T47D (cell line): ENCODE results near the gene PCGF1.
"Not testable (repeated sequence)": the region's sequence is repeated elsewhere in the genome, so short reads cannot be mapped to it uniquely, and the experiment has no call there.

Experiments
- DNase-seq, 2 experiments: peaks; one replicate each; pipeline versions ENCODE4 v3.0.0 to v3.0.0-alpha.2; 2011 to 2012; ENCODE audit warnings: low read depth in 1 of 2, low spot score in 1 of 2
- JUND ChIP-seq: IDR thresholded peaks from 2 replicates; pipeline ENCODE4 v1.6.1; 2012; ENCODE audit warnings: low read depth
- in situ Hi-C: cut with HindIII; loops from 2 replicates; pipeline ENCODE4 v1.10.0; 2016; ENCODE audit warnings: low sequenced_read_pairs, low pct_unique_long_range_greater_than_20kb

Gene PCGF1

DNA sequence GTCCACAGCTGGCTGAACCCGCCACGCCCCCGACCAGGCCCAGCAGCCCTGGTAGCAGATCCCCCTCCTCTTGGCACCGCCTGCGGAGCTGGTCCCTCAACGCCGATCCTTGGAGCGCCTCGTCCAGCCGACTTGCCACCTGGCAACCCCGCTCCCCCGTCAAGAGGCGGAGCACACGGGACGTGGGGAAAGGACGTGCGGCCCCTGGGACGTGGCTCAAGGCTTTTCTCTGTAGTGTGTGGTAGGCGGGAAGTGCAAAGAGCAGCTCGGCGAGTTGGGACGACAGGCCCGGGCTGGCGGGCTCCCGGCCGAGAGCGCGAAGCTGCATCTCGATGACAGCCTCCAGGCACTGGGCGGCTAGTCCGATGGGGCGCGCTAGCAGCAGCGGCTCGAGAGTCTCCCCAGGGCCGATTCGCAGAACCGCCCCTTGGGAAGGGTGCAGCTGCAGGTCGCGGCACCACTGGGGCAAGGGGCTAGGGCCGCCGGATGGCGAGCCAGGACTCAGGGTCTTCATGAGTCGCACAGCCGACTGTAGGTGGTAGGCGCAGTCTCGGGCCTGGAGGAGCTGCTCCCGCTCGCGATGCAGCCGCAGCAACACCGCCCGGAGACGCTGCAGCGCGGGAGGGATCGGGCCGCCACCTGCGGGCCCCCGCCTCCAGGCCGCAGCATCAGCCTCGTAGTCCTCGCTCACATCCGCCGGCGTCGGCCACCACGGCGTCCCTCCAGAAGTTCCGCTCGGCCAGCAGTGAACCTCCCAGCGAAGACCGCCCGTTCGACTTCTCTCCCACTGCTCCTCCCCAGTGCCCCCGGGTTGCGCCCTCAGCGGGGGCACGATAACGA is 25.3 kb downstream of the PCGF1 start:
- DNase-seq, result peak in 1 of 2 experiments; percentile 13
- in situ Hi-C loops, result no loop called here

DNA sequence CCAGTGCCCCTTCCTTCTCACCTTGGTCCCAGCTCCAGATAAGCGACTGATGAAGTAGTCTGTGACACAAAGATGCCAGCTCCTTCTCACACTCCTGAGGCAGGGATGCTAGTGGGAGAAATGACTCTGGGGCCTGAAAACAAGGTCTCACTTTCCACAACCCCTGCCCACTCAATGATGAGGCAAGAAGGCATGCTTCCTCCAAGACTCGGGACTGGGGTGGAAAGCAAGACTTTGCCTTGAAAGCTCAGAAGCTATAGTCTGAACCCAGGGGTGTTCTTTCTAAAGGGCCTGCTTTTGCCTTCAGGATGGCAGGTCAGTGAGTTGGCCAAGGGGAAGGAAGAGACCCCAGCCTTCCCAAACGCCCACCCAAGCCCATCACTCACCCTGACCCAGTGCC is 26.1 kb downstream of the PCGF1 start:
- DNase-seq, result no peak
- in situ Hi-C loops, result no loop called here

More for the DNA sequence above, 25.3 kb downstream of the PCGF1 start:
- TF ChIP-seq JUND, result no peak

DNA sequence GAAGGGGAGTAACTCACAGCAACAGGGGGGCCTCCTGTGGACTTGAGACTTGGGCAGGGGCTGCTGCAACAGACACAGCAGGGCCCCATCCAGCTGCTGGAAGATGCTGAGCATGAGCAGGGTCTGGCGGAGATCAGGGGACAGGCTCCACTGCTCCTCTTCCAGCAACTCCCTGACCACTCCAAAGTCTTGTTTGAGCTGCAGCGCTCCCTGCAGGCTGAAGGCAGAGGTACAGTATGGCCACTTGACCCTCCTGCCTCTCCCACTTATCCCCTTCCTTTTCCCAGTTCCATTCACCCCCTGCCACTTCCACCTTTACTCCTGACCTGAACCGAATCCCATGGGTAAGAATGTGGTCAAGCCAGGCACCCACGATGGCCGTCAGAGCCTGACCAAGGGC is 32.6 kb downstream of the PCGF1 start:
- no peak for DNase-seq
- TF ChIP-seq JUND, result no peak
- in situ Hi-C loops, result no loop called here

More for the DNA sequence above, 26.1 kb downstream of the PCGF1 start:
- TF ChIP-seq JUND, result no peak

DNA sequence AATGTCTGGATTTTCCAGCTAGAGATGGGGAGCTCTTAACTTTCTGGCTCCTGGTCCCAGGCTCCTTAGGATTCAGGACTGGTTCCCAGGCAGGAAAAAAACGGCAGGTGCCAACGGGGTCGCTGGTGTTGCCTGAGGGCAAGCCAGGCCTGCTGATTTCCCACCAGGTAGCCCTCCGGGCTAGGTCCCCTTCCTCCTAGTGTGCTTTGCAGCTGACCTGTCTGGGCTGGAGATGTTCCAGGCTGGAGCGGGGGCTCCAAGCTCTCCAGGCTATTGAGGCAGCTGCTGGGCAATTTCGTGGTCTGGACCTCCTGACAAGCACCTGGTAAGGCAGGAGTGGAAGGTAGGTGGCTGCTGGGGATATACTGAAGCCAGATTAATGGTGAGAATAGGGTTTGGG is 33.0 kb downstream of the PCGF1 start:
- in situ Hi-C loops, result no loop called here
- no peak for DNase-seq
- TF ChIP-seq JUND, result no peak

DNA sequence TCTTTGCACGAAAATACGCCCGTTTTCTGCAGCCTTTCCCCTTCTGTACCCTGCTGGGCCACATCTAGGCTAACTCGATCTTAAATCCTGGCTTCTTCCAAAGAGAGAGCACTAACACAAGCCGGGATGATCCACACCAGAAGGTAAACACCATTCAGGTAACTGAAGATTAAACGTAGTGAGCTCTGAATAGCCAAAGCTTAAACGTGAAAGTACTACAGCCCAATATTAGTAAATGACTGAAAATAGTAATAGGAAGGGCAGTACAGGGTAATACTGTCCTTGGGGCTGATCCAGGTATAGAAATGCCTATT is 34.6 kb downstream of the PCGF1 start:
- no peak for DNase-seq
- no peak for TF ChIP-seq JUND
- in situ Hi-C loops, result no loop called here

DNA sequence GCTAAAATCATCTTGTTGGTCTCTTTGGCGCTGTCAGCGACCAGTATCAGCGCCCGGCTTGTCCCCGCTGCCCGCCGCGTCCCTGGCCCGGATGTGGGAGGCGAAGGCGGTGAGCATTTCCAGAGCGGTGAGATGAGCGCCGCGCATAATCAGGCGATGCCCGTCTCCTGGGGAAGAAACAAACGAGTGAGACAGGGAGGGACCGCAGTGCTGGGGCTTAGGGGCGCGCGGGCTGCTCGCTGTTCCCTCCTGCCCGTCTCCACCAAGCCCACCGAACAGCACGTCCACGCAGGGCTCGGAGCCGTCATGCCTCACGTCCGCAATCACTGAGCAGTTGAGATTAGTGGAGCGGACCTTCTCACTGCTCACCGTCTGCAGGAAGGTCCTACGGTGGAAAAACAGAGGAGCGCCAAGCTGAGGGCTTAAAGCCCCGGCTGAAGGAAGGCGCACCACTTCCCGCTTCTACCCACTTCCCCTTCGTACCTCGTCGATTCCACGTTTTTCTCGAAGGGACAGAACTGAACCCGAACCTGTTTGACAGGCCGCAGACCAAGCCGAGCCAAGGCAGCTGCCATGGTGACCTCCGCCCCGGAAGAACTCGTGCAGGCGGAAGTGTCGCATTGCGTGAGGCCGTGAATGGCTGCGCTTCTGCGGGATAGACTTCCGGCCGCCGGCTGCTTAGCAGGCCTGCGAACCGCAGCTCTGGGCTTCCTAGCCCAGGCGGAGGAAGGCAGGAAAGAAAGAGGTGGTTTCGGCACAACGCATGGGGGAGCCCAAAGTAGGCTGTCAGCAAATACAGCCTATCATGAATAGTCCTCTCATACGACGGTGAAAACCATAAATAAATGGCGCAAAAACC is 35.2 kb downstream of the PCGF1 start, which contains the start of gene MRPL53:
MRPL53 (minus strand) TSS at position 595 of the 859 bp plus-strand sequence; CDS start at position 575, 20 bp downstream.
- in situ Hi-C loops, result no loop called here

DNA sequence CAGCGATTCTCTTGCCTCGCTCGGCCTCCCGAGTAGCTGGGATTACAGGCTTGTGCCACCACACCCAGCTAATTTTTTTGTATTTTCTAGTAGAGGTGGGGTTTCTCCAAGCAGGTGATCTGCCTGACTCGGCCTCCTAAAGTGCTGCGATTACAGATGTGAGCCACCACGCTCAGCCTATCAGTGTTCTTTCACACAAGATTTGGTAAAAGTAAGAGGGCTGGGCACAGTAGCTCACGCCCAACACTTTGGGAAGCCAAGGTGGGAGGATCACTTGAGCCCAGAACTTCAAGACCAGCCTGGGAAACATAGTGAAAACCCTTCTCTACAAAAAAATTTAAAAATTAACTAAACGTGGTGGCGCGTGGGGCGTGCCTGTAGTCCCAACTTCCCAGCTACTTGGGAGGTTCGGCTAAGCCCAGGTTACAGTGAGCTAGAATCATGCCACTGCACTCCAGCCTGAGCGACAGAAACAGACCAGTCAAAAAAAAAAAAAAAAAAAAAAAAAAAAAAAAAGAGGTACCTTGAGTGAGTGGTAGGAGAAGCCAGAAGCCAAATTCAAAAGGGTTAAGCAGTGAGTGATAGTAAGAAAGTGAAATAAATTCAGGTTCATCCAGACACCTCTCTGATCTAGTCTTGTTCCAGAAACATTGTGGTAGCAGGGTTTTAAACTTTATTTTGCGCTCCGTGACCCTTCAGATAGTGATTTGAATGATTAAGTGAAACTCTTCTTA is 36.0 kb downstream of the PCGF1 start:
- no peak for DNase-seq
- in situ Hi-C loops, result no loop called here
- no peak for TF ChIP-seq JUND

More for the DNA sequence above, 35.2 kb downstream of the PCGF1 start, which contains the start of gene MRPL53:
- TF ChIP-seq JUND, result peak; percentile 36; the same call in 1 of the 2 replicates
- DNase-seq, result peak; percentile 21 to 96

DNA sequence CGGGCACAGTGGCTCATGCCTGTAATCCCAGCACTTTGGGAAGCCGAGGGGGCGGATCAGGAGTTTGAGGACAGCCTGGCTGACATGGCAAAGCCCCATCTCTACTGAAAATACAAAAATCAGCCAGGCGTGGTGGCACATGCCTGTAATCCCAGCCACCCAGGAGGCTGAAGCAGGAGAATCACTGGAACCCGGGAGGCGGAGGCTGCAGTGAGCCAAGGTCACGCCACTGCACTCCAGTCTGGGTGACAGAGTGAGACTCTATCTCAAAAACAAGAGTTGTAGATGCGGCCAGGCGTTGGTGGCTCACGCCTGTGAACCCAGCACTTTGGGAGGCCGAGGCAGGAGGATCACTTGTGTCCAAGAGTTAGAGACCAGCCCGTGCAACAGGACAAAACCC is 36.8 kb downstream of the PCGF1 start:
- DNase-seq, in situ Hi-C loops: not testable (repeated sequence)

DNA sequence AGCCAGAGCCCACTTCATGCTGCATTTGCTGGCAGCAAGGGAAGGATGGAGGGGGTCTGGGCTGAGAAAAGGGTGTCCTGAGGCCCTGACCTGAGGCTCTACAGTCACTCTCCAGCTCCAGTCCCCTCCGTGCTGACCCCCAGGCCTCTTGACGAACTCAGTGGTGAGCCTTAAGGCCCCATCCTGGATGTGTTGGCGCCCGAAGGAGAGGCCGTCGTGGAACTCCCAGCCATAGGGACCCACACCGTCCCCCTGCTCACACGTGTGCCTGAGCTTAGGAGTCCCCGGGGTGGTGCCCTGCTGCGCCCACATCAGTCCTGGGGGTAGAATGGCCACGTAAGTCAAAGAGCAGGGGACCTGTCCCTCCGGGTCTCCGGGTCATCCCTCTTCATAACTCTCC is 43.1 kb downstream of the PCGF1 start:
- in situ Hi-C loops, result no loop called here
- no peak for DNase-seq
- no peak for TF ChIP-seq JUND

DNA sequence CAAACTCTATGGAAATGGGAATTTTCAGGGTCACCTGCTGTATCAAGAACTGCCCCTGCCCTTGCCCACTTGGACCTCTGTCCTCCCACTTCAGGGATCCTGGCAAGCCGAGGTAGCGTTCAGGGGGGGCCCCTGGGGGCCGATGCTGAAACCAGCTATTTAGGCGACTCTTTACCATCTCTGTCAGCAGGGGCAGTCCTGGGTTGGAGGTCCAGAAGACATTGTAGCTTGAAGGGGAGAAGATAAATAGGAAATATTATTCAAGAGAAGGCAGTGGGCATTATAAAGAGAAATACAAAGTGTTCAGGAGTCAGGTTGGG is 44.7 kb downstream of the PCGF1 start:
- TF ChIP-seq JUND, result no peak
- in situ Hi-C loops, result no loop called here

DNA sequence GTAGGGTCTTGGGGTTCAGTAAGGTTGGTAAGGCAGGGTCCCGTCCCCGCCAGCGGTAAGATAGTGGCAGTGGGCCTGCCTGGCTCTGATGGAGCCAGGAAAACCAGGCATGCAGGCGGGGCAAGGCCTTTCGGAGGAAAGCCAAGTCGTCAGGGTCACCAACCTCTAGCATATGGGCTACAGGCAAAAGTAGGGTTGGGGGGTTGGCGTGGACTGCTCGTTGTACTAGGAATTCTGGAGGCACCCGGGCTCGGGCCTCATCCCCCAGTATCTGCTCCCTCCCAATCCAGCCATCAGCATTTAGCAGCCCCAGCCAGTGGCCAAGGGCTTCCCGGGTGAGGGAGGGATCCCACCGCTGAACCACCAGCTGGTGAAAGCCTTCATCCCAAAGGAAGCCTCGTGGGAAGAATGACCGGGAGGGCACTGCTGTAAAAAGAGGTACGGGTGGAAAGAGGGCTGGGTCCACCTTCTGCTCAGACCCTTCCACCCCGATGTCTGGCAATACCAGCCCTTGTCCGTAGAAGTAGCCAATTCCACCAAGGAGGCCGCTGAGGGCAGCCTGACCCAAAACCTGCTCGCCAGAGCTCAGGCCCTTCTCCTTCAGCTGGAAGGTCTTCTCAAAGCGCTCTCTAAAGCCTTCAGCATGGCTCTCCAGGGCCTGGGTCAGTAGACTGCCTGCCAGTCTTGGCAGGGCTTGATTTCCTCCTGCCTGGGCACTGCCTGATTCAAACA is 45.3 kb downstream of the PCGF1 start:
- no peak for TF ChIP-seq JUND
- in situ Hi-C loops, result no loop called here
- DNase-seq, result no peak

More for the DNA sequence above, 44.7 kb downstream of the PCGF1 start:
- no peak for DNase-seq
